GM19193 (cell line): ENCODE data around the gene MATN1.

ENCODE experiments used
- POLR2A ChIP-seq: IDR thresholded peaks from 4 replicates; pipeline ENCODE4 v1.6.1; 2011; ENCODE audit not compliant: insufficient read depth, insufficient read length; ENCODE audit errors: extremely low read depth

Gene MATN1

GRCh38 chr1:30760596-30761324 lies 37.4 kb upstream of the MATN1 start:
- TF ChIP-seq POLR2A: peak; percentile 59

- peak; percentile 31 for TF ChIP-seq POLR2A
Observed at GRCh38 chr1:30759718-30760281, 36.4 kb upstream of the MATN1 start.

GRCh38 chr1:30758785-30759380 lies 35.5 kb upstream of the MATN1 start:
- no peak for TF ChIP-seq POLR2A

GRCh38 chr1:30758121-30758688 lies 34.8 kb upstream of the MATN1 start:
- no peak for TF ChIP-seq POLR2A

GRCh38 chr1:30757352-30758120 lies 34.2 kb upstream of the MATN1 start, which contains the start of gene LAPTM5:
TSS of gene LAPTM5 (minus strand) at chr1:30757774. CDS start at chr1:30757745, 29 bp downstream.
- TF ChIP-seq POLR2A: peak; percentile 95

- peak; percentile 61 for TF ChIP-seq POLR2A
Observed at GRCh38 chr1:30756545-30757351, 33.4 kb upstream of the MATN1 start.

DNA sequence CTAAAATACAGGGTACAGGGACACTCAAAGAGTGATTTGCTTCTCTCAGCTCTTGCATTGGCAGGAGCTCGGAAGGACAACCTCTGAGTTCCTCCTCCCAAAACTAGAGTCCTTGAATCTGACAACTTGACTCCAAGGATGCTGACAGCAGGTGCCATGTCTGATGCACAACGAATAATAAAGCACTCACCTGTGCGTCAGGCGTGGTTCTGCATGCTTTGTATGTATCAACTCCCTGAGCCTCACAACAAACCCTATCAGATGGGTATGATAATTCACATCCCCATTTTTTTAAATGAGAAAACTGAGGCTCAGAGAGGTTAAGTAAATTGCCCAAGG lies 32.8 kb upstream of the MATN1 start:
- TF ChIP-seq POLR2A: no peak

DNA sequence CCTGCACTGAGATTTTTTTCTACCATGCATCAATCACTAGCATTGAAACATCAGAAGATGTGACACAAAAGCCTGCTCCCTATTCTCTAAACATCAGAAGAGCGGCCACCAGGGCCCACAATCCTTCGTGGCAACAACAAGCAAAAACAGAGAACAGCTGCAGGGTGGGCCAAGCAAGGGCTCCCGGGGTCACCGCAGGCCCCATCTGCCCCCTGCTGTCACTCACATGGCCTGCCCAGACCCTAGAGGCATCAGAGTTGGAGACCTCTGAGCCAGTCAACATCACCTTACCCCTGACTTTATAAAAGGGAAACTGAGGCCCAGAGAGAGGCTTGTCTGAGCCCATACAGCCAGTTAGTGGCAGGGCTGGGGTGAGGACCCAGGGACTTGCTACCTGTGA lies 32.4 kb upstream of the MATN1 start:
- TF ChIP-seq POLR2A: peak; percentile 20

GRCh38 chr1:30755334-30755733 lies 31.9 kb upstream of the MATN1 start:
- no peak for TF ChIP-seq POLR2A

GRCh38 chr1:30754684-30755171 lies 31.3 kb upstream of the MATN1 start:
- peak; percentile 65 for TF ChIP-seq POLR2A

GRCh38 chr1:30753660-30754123 lies 30.3 kb upstream of the MATN1 start:
- no peak for TF ChIP-seq POLR2A

- no peak for TF ChIP-seq POLR2A
Observed at GRCh38 chr1:30753118-30753517, 29.7 kb upstream of the MATN1 start.

- TF ChIP-seq POLR2A: no peak
Observed at GRCh38 chr1:30752651-30752908, 29.2 kb upstream of the MATN1 start.
